Activated T-helper 17 cell treated with anti-CD3 and anti-CD28 coated beads, Interleukin-2, amount 50 U/mL, for 72 hours (primary cell): ENCODE results near the gene TLE1. TPM values are rescaled to one million over a fixed set of nuclear protein-coding genes. Genes with fewer than 3 reads are reported as not detected.
"Not testable (repeated sequence)": the region's sequence is repeated elsewhere in the genome, so short reads cannot be mapped to it uniquely, and the experiment has no call there.

Experiments used
- ATAC-seq: fragments of 150-1000 bp; cut with Tn5 transposase; replicated peaks from 2 replicates; pipeline ENCODE4 v1.10.0; 2021; ENCODE audit warnings: mild to moderate bottlenecking, moderate library complexity
- H3K27ac Mint-ChIP-seq: one replicate; pipeline ENCODE4 v1.8.0; 2022; ENCODE audit warnings: mixed read lengths
- H3K27me3 Mint-ChIP-seq: one replicate; pipeline ENCODE4 v1.8.0; 2022; ENCODE audit warnings: mixed read lengths
- H3K36me3 Mint-ChIP-seq: one replicate; pipeline ENCODE4 v1.8.0; 2022; ENCODE audit warnings: low read depth, mild to moderate bottlenecking, mixed read lengths
- H3K4me1 Mint-ChIP-seq: one replicate; pipeline ENCODE4 v1.8.0; 2022; ENCODE audit warnings: mixed read lengths
- H3K4me3 Mint-ChIP-seq: one replicate; pipeline ENCODE4 v1.8.0; 2022; ENCODE audit warnings: mild to moderate bottlenecking, mixed read lengths
- H3K9me3 Mint-ChIP-seq: one replicate; pipeline ENCODE4 v1.8.0; 2022; ENCODE audit warnings: mixed read lengths
- total RNA-seq, 2 donors: library from RNA; stranded (reverse); gene quantifications; one replicate each; pipeline ENCODE4 v1.2.3, GENCODE V29; 2022

The TLE1 gene
- total RNA-seq, 2 donors from 2014 or later: 0.13 to 0.97 TPM

DNA sequence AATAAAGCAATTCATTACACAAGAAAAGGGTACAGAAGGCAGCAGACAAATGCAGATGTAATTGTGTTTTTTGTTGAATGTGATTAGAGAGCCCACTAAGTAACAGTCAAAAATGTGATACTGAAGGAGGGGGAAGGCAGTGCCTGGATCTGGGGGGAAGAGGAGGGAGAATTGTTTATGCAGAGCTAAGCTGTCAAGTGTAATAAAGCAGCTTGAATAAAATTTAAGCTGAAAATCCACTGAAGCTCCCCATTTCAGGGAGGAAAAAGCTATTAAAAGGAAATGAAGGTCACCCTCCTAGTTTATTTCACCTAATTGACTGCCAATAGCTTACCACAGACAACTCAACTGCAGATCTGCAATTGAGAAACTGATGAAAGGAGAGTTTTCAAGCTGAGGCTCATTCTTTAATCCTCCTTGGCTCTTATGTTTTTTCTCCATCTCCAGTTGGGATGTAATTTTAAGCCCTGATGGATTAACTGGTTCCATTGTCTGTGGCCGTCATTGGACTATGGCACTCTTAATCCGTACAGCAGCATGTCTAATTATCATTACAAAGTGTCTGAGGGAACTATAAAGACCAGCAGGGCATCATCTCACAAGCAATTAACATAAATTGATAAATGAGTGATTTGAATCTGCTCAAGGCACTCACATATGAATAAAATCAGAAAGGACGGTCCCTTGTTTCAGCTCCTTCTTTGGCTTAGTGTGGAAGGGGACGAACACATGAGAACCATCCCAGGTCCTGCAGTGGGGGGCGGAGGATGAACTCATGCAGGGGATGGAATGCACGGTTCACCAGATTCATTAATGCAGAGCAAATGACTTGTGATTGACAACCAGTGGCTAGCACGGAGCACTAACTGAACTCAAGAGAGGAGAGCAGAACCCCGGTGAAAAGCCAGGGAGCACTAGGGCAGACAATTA is 38.5 kb downstream of the TLE1 start:
- Mint-ChIP-seq H3K36me3 (no peaks in the 10 kb centered on the region), H3K4me1 (no peaks in the 10 kb centered on the region), H3K27me3 (no peaks in the 10 kb centered on the region), H3K27ac (no peak overlapping the region), H3K9me3 (no peaks in the 10 kb centered on the region), H3K4me3 (no peak overlapping the region)
- ATAC-seq: no peak

DNA sequence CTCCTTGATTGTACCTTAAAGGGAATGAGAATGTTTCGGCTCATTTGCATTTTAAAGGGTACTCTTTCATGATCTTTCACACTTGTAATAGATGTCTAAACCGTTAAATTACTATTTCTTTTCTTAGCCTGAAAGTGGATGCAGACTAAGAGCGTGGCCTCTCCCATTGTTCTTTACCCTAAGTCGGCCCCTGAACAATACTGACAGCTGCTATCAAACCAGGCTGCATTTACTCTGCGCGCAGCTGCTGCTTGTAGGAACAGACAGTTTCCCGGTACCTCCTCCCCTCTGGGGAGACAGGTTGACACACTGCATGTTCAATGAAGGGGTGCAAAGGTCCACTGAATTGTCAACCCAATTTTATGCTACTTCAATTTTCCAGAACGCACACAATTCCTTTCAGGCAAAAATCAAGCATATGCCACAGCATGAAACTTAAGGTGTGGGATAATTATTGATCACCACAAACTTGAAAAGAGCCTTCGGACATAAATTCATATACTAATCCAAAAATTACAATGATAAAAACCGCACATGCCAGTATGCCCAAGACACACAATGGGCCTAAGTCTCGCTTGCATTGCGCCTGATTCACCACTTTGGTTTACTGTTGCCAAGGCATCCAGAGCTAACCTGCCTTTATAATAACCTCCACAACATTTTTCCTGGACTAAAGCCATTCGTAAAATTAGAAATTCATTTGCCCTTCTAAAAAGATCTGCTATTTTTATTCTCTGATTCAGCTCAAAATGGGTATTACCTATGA is 39.7 kb downstream of the TLE1 start:
- Mint-ChIP-seq H3K27me3 (no peaks in the 10 kb centered on the region), H3K4me1 (no peaks in the 10 kb centered on the region), H3K4me3 (no peak overlapping the region), H3K9me3 (no peaks in the 10 kb centered on the region), H3K36me3 (no peaks in the 10 kb centered on the region), H3K27ac (no peak overlapping the region)
- no peak for ATAC-seq

DNA sequence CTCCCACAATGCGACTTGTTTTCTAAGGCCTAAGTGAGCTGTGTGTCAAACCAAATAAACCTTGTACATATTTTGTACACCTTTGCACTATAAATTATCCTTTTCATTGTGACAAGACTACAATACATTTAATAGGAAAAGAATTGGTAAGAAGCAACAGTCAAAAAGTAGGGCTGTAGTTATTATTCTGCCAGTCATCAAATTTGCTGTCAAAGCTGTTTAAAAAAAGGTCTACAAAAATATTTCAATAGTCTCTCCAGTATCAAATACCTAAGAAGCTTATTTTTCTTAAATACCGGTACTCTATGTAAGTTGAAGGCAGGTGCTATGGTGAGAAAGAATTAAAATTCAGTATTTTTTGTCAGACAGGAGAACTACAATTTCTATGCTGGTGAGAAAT is 40.5 kb downstream of the TLE1 start:
- no peak for ATAC-seq
- Mint-ChIP-seq H3K4me3 (no peak overlapping the region), H3K27me3 (no peaks in the 10 kb centered on the region), H3K27ac (no peak overlapping the region), H3K9me3 (no peaks in the 10 kb centered on the region), H3K4me1 (no peaks in the 10 kb centered on the region), H3K36me3 (no peaks in the 10 kb centered on the region)

DNA sequence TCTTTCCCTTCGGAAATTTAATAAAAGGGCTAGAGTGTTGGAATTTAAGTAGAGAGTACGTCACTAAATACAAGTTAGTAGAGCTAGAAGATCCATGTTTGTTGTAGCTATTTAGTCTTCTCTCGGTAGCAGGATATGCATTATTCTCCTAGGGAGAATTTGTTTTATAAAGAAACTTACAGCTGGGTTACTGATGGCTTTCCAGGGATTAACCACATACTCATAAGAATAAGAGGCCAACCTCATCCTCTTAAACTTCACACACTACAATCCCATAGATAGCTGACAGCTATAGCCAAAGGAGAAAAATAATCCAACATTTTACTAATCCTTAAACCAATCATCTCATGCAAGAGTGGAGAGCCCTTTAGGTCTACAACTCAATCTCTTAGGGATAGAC is 43.0 kb downstream of the TLE1 start:
- no peaks in the 10 kb centered on the region for H3K4me1 Mint-ChIP-seq
- peaks cover 5% of the 10 kb centered on the region for H3K9me3 Mint-ChIP-seq
- no peak for ATAC-seq
- no peaks in the 10 kb centered on the region for H3K36me3 Mint-ChIP-seq
- no peak overlapping the region for H3K4me3 Mint-ChIP-seq
- no peak overlapping the region for H3K27ac Mint-ChIP-seq
- H3K27me3 Mint-ChIP-seq: no peaks in the 10 kb centered on the region

DNA sequence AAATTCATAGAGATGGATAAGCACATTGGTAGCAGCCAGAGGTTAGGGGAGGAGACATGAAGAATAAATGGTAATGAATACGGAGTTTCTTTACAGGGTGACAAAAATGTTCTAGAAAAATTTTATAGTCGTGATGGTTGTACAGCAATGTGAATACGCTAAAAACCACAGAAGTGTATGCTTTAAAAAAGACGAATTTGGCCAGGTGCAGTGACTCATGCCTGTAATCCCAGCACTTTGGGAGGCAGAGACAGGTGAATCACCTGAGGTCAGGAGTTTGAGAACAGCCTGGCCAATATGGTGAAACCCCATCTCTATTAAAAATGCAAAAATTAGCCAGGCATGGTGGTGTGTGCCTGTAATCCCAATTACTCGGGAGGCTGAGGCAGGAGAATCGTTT is 44.8 kb downstream of the TLE1 start:
- not testable (repeated sequence) for H3K4me3 Mint-ChIP-seq, H3K36me3 Mint-ChIP-seq, H3K27ac Mint-ChIP-seq, H3K27me3 Mint-ChIP-seq, H3K9me3 Mint-ChIP-seq, H3K4me1 Mint-ChIP-seq, ATAC-seq

DNA sequence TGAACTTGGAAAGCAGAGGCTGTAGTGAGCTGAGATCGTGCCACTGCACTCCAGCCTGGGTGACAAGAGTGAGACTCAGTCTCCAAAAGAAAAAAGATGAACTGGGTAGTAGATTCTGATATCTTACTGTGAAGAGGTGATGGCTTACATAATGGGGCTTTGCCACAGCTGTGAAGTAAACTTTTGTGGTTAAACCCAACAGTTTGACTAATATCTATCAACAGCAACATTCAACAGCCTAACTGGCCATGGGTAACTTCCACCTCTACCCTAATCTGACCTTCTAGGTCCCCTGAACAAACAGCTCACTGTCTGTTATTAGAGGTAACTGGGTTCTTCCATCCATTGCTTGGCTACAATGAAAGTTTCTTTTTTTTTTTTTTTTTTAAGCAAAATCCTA is 52.1 kb downstream of the TLE1 start:
- Mint-ChIP-seq H3K27ac (no peak overlapping the region), H3K9me3 (no peaks in the 10 kb centered on the region), H3K4me3 (no peak overlapping the region), H3K27me3 (no peaks in the 10 kb centered on the region), H3K36me3 (no peaks in the 10 kb centered on the region), H3K4me1 (no peaks in the 10 kb centered on the region)
- no peak for ATAC-seq

DNA sequence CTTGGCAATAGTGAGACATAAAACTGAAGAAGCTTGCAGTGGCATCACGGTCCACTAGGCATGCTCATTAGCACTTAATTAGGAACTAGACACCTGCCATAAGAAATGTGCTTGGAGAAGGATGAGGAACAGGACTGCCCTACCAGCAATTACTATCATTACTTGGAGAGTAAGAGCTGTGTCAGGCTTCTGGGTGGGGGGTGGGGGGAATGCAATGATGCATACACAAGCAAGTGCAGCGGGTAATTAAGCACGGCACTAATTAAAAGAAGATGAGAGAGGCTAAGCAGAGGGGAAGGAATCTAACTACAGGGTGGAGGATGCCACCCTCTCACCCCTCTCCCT is 53.1 kb downstream of the TLE1 start:
- H3K4me1 Mint-ChIP-seq: no peaks in the 10 kb centered on the region
- H3K27ac Mint-ChIP-seq: no peak overlapping the region
- no peaks in the 10 kb centered on the region for H3K27me3 Mint-ChIP-seq
- no peak overlapping the region for H3K4me3 Mint-ChIP-seq
- no peak for ATAC-seq
- no peaks in the 10 kb centered on the region for H3K9me3 Mint-ChIP-seq
- no peaks in the 10 kb centered on the region for H3K36me3 Mint-ChIP-seq

DNA sequence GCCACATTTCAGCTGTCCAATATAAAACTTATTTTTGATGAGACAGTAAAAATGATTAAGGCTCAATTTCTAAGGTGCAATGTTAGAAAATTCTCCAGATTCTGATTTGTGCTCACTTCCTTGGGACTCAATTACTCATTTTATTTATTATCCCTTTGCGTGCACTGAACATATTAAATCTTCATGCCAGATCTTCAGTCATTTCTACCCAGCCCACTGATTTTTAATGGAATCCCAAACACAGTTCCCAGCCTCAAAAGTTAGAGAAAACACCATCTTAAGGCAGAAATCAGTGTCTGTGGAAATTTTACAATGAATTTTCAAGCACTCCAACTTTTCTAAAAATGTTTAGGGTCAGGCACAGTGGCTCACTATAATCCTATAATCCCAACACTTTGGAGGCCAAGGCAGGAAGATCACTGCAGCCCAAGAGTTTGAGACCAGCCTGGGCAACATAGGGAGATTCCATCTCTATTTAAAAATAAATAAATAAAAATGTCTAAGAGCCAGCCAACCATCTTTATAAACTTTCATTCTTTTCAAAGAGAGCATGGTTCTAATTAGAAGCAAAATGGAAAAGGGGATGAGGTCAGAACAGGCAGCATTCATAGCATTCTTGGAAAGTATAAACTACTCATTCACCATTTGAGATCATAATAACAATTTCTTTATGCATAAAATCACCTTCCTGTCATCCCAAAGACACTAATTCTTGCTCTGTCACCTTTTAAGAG is 53.7 kb downstream of the TLE1 start:
- Mint-ChIP-seq H3K36me3 (no peaks in the 10 kb centered on the region), H3K4me3 (no peak overlapping the region), H3K9me3 (no peaks in the 10 kb centered on the region), H3K27ac (no peak overlapping the region), H3K4me1 (no peaks in the 10 kb centered on the region), H3K27me3 (no peaks in the 10 kb centered on the region)
- ATAC-seq: no peak

DNA sequence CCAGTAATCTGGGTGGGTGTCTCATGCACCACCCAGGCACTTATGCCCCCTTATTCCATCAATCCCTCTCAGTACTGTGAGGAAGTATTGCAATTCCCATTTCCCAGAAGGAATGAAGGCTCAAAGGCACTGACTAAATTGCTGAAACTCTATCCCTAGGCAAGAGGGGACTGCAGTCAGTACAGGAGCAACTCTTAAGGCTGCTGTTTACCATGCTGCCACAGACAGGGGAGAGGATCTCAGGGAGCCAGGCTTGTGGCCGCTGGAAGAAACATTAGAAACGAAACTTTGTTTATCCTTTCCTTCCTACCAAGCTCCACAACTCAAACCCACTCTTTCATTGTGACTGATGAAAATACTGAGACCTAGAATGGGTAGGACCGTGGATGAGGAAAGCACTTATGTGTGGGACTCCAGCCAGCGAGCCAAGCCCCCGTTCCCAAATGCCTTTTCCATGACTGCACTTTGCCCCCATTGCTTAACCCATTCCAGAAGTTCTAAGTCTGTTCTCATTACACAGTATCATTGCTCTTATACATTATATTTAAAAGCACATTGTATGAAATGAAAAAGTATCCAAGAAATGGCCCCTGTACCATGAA is 54.3 kb downstream of the TLE1 start:
- ATAC-seq: no peak
- Mint-ChIP-seq H3K4me1 (no peaks in the 10 kb centered on the region), H3K27ac (no peak overlapping the region), H3K36me3 (no peaks in the 10 kb centered on the region), H3K9me3 (no peaks in the 10 kb centered on the region), H3K4me3 (no peak overlapping the region), H3K27me3 (no peaks in the 10 kb centered on the region)

DNA sequence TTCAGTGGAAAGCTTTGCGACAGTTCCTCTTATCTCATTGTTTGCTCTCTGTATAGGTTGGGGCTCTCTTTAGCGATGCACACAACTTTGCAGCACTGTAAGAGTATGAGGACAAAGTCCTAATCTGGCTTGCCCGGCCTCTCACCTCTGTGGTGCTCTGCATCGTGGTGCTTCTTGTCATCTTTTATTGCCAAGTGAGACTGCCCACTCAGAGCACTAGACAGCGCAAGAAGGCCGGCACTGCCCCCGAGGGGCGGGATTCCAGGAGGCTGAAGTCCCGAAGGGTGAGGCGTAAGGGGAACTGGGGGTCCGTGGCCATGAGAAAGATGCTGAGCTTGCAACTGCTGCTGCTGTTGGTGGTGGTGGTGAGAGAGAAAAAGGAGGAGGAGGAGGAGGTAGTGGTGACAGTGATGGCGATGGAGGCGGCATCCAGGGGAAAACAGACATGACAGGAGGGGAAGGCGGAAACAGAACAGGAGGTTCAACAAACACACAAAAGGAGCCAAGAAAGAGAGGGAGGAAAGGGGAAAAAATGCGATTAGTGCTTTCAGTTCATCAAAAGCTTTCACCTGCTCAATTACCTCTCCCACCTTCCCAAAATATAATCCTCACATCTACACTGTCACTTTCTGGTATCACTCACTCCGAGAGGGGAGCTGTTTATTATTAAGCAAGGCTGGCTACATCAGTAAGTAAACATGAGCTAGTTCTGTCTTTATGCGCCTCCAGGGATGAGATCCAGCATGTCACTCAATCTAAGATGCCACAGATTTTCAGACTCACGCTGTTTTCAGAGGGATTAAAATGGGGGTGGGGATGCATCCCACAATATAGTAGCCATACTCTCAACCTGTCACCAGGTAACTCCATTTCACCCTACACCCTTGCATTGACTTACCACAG is 55.1 kb downstream of the TLE1 start:
- Mint-ChIP-seq H3K27ac (no peak overlapping the region), H3K4me1 (no peaks in the 10 kb centered on the region), H3K27me3 (no peaks in the 10 kb centered on the region), H3K36me3 (no peaks in the 10 kb centered on the region), H3K4me3 (no peak overlapping the region), H3K9me3 (no peaks in the 10 kb centered on the region)
- no peak for ATAC-seq

DNA sequence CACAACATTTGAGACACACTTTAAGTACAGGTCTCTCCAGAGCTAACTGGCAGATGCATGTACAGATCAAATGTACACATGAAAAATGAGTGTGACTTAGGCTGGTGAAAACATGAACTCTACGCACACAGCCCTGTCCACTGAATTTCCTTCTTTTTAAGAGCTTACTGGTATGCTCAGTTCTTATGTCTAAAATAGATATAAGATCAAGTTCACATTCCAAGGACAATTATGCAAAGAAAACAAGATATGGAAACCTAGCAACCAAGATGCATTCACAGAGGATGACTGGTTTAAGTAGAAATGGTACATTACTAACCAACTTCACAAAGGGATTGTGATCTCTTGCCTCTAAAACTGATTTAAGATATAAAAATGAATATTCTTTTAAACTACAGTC is 56.7 kb downstream of the TLE1 start:
- no peak overlapping the region for H3K27ac Mint-ChIP-seq
- H3K36me3 Mint-ChIP-seq: no peaks in the 10 kb centered on the region
- no peaks in the 10 kb centered on the region for H3K9me3 Mint-ChIP-seq
- H3K4me1 Mint-ChIP-seq: no peaks in the 10 kb centered on the region
- ATAC-seq: no peak
- no peak overlapping the region for H3K4me3 Mint-ChIP-seq
- H3K27me3 Mint-ChIP-seq: no peaks in the 10 kb centered on the region

DNA sequence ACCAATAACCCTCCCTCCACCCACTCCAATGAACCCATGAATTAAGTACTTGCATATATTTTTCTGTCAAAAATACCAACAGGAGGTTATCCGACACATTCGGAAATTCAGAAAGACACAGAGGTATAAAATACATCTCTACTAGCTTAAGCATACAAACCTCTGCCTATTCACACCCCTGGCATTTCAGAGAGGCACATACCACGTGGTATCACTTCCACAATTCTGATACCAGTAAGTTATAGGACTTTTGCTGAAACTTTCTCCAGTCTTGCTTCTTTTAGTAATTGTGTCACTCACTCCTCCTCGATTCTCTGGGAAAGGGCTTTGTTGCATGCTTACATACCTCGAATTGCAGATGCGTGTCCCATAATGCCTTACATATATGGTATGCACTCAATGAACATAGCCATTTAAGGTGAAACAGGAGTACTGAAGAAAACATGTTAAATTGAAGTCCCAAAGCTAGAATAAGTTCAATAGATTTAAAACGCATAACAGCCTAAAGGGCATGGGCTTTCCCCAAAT is 58.1 kb downstream of the TLE1 start:
- Mint-ChIP-seq H3K27ac (no peak overlapping the region), H3K27me3 (no peaks in the 10 kb centered on the region), H3K4me3 (no peak overlapping the region), H3K36me3 (no peaks in the 10 kb centered on the region), H3K4me1 (no peaks in the 10 kb centered on the region), H3K9me3 (no peaks in the 10 kb centered on the region)
- ATAC-seq: no peak

DNA sequence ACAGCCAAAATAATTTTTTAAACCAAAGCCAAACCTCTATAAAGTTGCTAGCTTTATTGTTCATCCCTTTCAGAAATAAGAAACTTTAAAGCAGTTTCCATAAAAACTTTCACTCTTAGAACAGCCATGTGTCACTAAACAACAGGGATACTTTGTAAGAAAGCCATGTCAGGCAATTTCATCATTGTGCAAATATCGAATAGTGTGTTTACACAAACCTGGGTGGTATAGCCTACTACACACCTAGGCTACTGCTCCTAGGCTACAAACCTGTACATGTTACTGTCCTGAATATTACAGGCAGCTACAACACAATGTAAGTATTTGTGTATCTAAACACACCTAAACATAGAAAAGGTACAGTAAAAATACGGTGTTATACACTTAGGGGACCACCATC is 59.9 kb downstream of the TLE1 start:
- Mint-ChIP-seq H3K27me3 (no peaks in the 10 kb centered on the region), H3K4me3 (no peak overlapping the region), H3K27ac (no peak overlapping the region), H3K4me1 (no peaks in the 10 kb centered on the region), H3K36me3 (no peaks in the 10 kb centered on the region), H3K9me3 (no peaks in the 10 kb centered on the region)
- no peak for ATAC-seq
